Keratinocyte (primary cell): Measurements from ENCODE around the gene GRM4. TPM values are rescaled to one million over a fixed set of nuclear protein-coding genes. Genes with fewer than 3 reads are reported as not detected.
A peak's percentile ranks its signal among the peaks of the same experiment; 100 is the strongest.

ENCODE experiments used
- DNase-seq: peaks from one replicate; pipeline ENCODE4 v3.0.0-alpha.2; 2011; ENCODE audit warnings: low read depth, missing footprints, low spot score
- FAIRE-seq: peaks from 2 replicates; lab custom pipeline; 2011; peaks lifted over from hg19 to GRCh38; lab: Jason Lieb, UNC
- H2AFZ ChIP-seq: 2 replicates; pipeline ENCODE4 v1.6.0; 2012; ENCODE audit warnings: low read length, control low read depth, inconsistent platforms; ENCODE audit not compliant: control insufficient read depth
- H3K27ac ChIP-seq: 2 replicates; pipeline ENCODE4 v1.5.1; 2011; ENCODE audit warnings: low read length; ENCODE audit not compliant: control insufficient read depth, insufficient read depth
- H3K27me3 ChIP-seq: 3 replicates; pipeline ENCODE4 v1.6.0; 2011; ENCODE audit warnings: low read length; ENCODE audit not compliant: control insufficient read depth, insufficient read depth; ENCODE audit errors: extremely low read depth
- H3K36me3 ChIP-seq, 2 experiments: 2 replicates in 1 of 2; 3 replicates in 1 of 2; pipeline ENCODE4 v1.5.1; 2011; ENCODE audit warnings: low read length in 2 of 2, mild to moderate bottlenecking in 1 of 2; ENCODE audit not compliant: control insufficient read depth in 2 of 2, insufficient read depth in 2 of 2; ENCODE audit errors: extremely low read depth in 1 of 2
- H3K4me1 ChIP-seq: 3 replicates; pipeline ENCODE4 v1.5.1; 2011; ENCODE audit warnings: low read length; ENCODE audit not compliant: control insufficient read depth, insufficient read depth; ENCODE audit errors: extremely low read depth
- H3K4me2 ChIP-seq: 3 replicates; pipeline ENCODE4 v1.6.0; 2011; ENCODE audit warnings: low read depth, low read length; ENCODE audit not compliant: control insufficient read depth, insufficient read depth; ENCODE audit errors: extremely low read depth
- H3K4me3 ChIP-seq, 3 experiments: fragments of 200-600 bp in 1 of 3; sonication (generic) in 1 of 3; 2 replicates in 2 of 3; 3 replicates in 1 of 3; pipeline ENCODE4 v1.5.1; 2011 to 2016; ENCODE audit warnings: low read length in 3 of 3, mild to moderate bottlenecking in 3 of 3, control low read depth in 2 of 3, inconsistent platforms in 1 of 3, low read depth in 1 of 3, mixed read lengths in 1 of 3, mixed run types in 1 of 3, moderate library complexity in 1 of 3; ENCODE audit not compliant: control insufficient read depth in 2 of 3, insufficient read depth in 2 of 3; ENCODE audit errors: extremely low read depth in 1 of 3
- H3K79me2 ChIP-seq: 2 replicates; pipeline ENCODE4 v1.6.0; 2012; ENCODE audit warnings: low read length; ENCODE audit not compliant: control insufficient read depth, insufficient read depth
- H3K9ac ChIP-seq: 3 replicates; pipeline ENCODE4 v1.6.0; 2011; ENCODE audit warnings: low read length; ENCODE audit not compliant: control insufficient read depth, insufficient read depth; ENCODE audit errors: extremely low read depth
- H3K9me1 ChIP-seq: 3 replicates; pipeline ENCODE4 v1.6.0; 2011; ENCODE audit warnings: low read length; ENCODE audit not compliant: control insufficient read depth, insufficient read depth; ENCODE audit errors: extremely low read depth
- H3K9me3 ChIP-seq: 2 replicates; pipeline ENCODE4 v1.5.1; 2012; ENCODE audit warnings: low read depth, low read length; ENCODE audit not compliant: control insufficient read depth
- H4K20me1 ChIP-seq: 3 replicates; pipeline ENCODE4 v1.6.0; 2011; ENCODE audit warnings: low read length; ENCODE audit not compliant: control insufficient read depth, insufficient read depth; ENCODE audit errors: extremely low read depth
- CTCF ChIP-seq, 3 experiments: IDR thresholded peaks in 1 of 3; conservative IDR thresholded peaks in 1 of 3; optimal IDR thresholded peaks in 1 of 3; 2 replicates in 2 of 3; 3 replicates in 1 of 3; pipeline versions ENCODE3 to v1.5.1; 2011; ENCODE audit warnings: low read length in 3 of 3, mild to moderate bottlenecking in 3 of 3, moderate library complexity in 2 of 3, control low read depth in 1 of 3, inconsistent platforms in 1 of 3; ENCODE audit not compliant: insufficient read depth in 2 of 3; ENCODE audit errors: extremely low read depth in 1 of 3
- EZH2 ChIP-seq: IDR thresholded peaks from one replicate; pipeline ENCODE4 v1.6.1; 2012; ENCODE audit warnings: inconsistent platforms, mild to moderate bottlenecking, low read length, moderate library complexity
- dilution Hi-C: fragments of 300-500 bp; cut with MboI; formaldehyde crosslinking; loops from one replicate; pipeline ENCODE4 v1.7.0; 2020; ENCODE audit warnings: low sequenced_read_pairs; ENCODE audit not compliant: extremely low pct_ligation_motif_present
- polyA plus RNA-seq, 5 experiments: library from polyadenylated mRNA; depleted of rRNA in 3 of 5; stranded (reverse) in 3 of 5; stranded (forward) in 1 of 5; unstranded in 1 of 5; fragments of >200 nt; gene quantifications; 1 replicate in 1 of 5; 2 replicates in 3 of 5; 3 replicates in 1 of 5; pipeline versions ENCODE4 v1.2.1 to v1.2.3, GENCODE V29; 2011 to 2012; ENCODE audit warnings: missing spikeins in 2 of 5, low read depth in 1 of 5, low replicate concordance in 1 of 5

The GRM4 gene
- polyA plus RNA-seq, 1 donor (not counting 4 experiments of a cell fraction or from before 2014, with no cell fraction given): not detected

- H3K79me2 ChIP-seq: no peaks in the 10 kb centered on the region
- no peaks in the 10 kb centered on the region for H4K20me1 ChIP-seq
- no peak overlapping the region for H3K4me2 ChIP-seq
- H3K4me1 ChIP-seq: peaks cover 16% of the 10 kb centered on the region
- peaks cover 48% of the 10 kb centered on the region for H3K27me3 ChIP-seq
- no peaks in the 10 kb centered on the region for H3K9me3 ChIP-seq
- H3K9ac ChIP-seq: no peak overlapping the region
- no peaks in the 10 kb centered on the region for H3K9me1 ChIP-seq
- peak; percentile 71 for FAIRE-seq
- no peak for DNase-seq
- H3K36me3 ChIP-seq: no peaks in the 10 kb centered on the region
- no peak overlapping the region for H3K4me3 ChIP-seq
- TF ChIP-seq EZH2: peak; percentile 26
- TF ChIP-seq CTCF (optimal IDR thresholded peaks at IDR 0.05 in 1 of 3, IDR thresholded peaks at IDR 0.05 in 1 of 3, conservative IDR thresholded peaks at IDR 0.05 in 1 of 3; ENCODE audit: extremely low read depth in 1 of 3, insufficient read depth in 2 of 3, low read length in 3 of 3): no peak
- dilution Hi-C loops: no loop called here
- H3K27ac ChIP-seq: no peak overlapping the region
- H2AFZ ChIP-seq: no peak overlapping the region
These were observed 1.1 kb upstream of the GRM4 start for GRCh38 chr6:34146801-34147592.

GRCh38 chr6:34145161-34146020 lies 496 bp downstream of the GRM4 start:
- FAIRE-seq: no peak
- Histone ChIP-seq H3K9me3 (no peaks in the 10 kb centered on the region), H3K4me1 (peaks cover 16% of the 10 kb centered on the region), H3K4me3 (peak overlapping the region; percentile 30 to 63 (median 48)), H3K36me3 (no peaks in the 10 kb centered on the region), H2AFZ (peak overlapping the region; percentile 64), H3K79me2 (no peaks in the 10 kb centered on the region), H3K27me3 (peaks cover 52% of the 10 kb centered on the region), H4K20me1 (no peaks in the 10 kb centered on the region), H3K9me1 (no peaks in the 10 kb centered on the region), H3K4me2 (peak overlapping the region; percentile 78), H3K27ac (no peak overlapping the region), H3K9ac (no peak overlapping the region)
- TF ChIP-seq EZH2 (no peak), CTCF (optimal IDR thresholded peaks at IDR 0.05 in 1 of 3, IDR thresholded peaks at IDR 0.05 in 1 of 3, conservative IDR thresholded peaks at IDR 0.05 in 1 of 3; ENCODE audit: extremely low read depth in 1 of 3, insufficient read depth in 2 of 3, low read length in 3 of 3) (peak in 1 of 3 experiments; percentile 15)
- DNase-seq: no peak
- dilution Hi-C loops: no loop called here
